Measurements from ENCODE around the gene EPHB4. TPM values are rescaled to one million over a fixed set of nuclear protein-coding genes. Genes with fewer than 3 reads are reported as not detected.

EPHB4 gene
- total RNA-seq, 2 donors from 2014 or later = 106 to 117 TPM

GRCh38 chr7:100781255-100781654 is 46.1 kb downstream of the EPHB4 start:
- Mint-ChIP-seq H3K9me3 (peaks cover 9% of the 10 kb centered on the region), H3K4me3 (no peak overlapping the region), H3K36me3 (ENCODE audit: low read depth) (no peaks in the 10 kb centered on the region), H3K27me3 (ENCODE audit: insufficient read depth) (peaks cover 3% of the 10 kb centered on the region), H3K27ac (no peak overlapping the region), H3K4me1 (no peaks in the 10 kb centered on the region)
- no peaks in the 10 kb centered on the region for H3K4me1 ChIP-seq (ENCODE audit: control insufficient read depth, insufficient read depth, low read length)
- 70 to 80% methylated on average over 7 of the region's 7 CpGs for WGBS, 2 experiments (ENCODE audit: insufficient coverage in 1 of 2, insufficient read length in 1 of 2)
- TF ChIP-seq CTCF (conservative IDR thresholded peaks at IDR 0.05) = peak; percentile 36
- H3K27me3 ChIP-seq (ENCODE audit: control insufficient read depth, insufficient read depth, low read length, poor library complexity, severe bottlenecking) = no peaks in the 10 kb centered on the region
- DNase-seq = no peak
- no peak overlapping the region for H3K27ac ChIP-seq (ENCODE audit: low read depth, low read length)
- no peaks in the 10 kb centered on the region for H3K9me3 ChIP-seq (ENCODE audit: control insufficient read depth, low read length)
- no peaks in the 10 kb centered on the region for H3K36me3 ChIP-seq (ENCODE audit: control insufficient read depth, insufficient read depth, low read length)
- H3K4me3 ChIP-seq (ENCODE audit: low read length) = no peak overlapping the region
- no peak overlapping the region for H3K9ac ChIP-seq (ENCODE audit: extremely low read depth, low read length, poor library complexity, severe bottlenecking)

GRCh38 chr7:100779359-100779758 is 48.0 kb downstream of the EPHB4 start:
- H3K4me3 Mint-ChIP-seq = no peak overlapping the region
- no peak for TF ChIP-seq CTCF (conservative IDR thresholded peaks at IDR 0.05)
- WGBS, 2 experiments (ENCODE audit: insufficient coverage in 1 of 2, insufficient read length in 1 of 2) = 88 to 97% methylated on average over 3 to 17 of the region's 17 CpGs

GRCh38 chr7:100778061-100778621 is 49.2 kb downstream of the EPHB4 start:
- Mint-ChIP-seq H3K4me3 (no peak overlapping the region), H3K27me3 (ENCODE audit: insufficient read depth) (peaks cover 6% of the 10 kb centered on the region), H3K27ac (no peak overlapping the region), H3K4me1 (no peaks in the 10 kb centered on the region), H3K36me3 (ENCODE audit: low read depth) (no peaks in the 10 kb centered on the region), H3K9me3 (no peaks in the 10 kb centered on the region)
- 91 to 92% methylated on average over 3 to 6 of the region's 6 CpGs for WGBS, 2 experiments (ENCODE audit: insufficient coverage in 1 of 2, insufficient read length in 1 of 2)
- Histone ChIP-seq H3K4me1 (ENCODE audit: control insufficient read depth, insufficient read depth, low read length) (no peaks in the 10 kb centered on the region), H3K9me3 (ENCODE audit: control insufficient read depth, low read length) (no peaks in the 10 kb centered on the region), H3K36me3 (ENCODE audit: control insufficient read depth, insufficient read depth, low read length) (no peaks in the 10 kb centered on the region), H3K27me3 (ENCODE audit: control insufficient read depth, insufficient read depth, low read length, poor library complexity, severe bottlenecking) (no peaks in the 10 kb centered on the region), H3K9ac (ENCODE audit: extremely low read depth, low read length, poor library complexity, severe bottlenecking) (no peak overlapping the region), H3K4me3 (ENCODE audit: low read length) (no peak overlapping the region), H3K27ac (ENCODE audit: low read depth, low read length) (no peak overlapping the region)
- TF ChIP-seq CTCF (conservative IDR thresholded peaks at IDR 0.05) = no peak
- DNase-seq = no peak

More at GRCh38 chr7:100779359-100779758, 48.0 kb downstream of the EPHB4 start:
- H3K4me1 Mint-ChIP-seq = no peaks in the 10 kb centered on the region
- no peaks in the 10 kb centered on the region for H3K36me3 Mint-ChIP-seq (ENCODE audit: low read depth)
- H3K9ac ChIP-seq (ENCODE audit: extremely low read depth, low read length, poor library complexity, severe bottlenecking) = no peak overlapping the region
- H3K27me3 ChIP-seq (ENCODE audit: control insufficient read depth, insufficient read depth, low read length, poor library complexity, severe bottlenecking) = no peaks in the 10 kb centered on the region
- peaks cover 6% of the 10 kb centered on the region for H3K9me3 Mint-ChIP-seq
- H3K27me3 Mint-ChIP-seq (ENCODE audit: insufficient read depth) = peaks cover 6% of the 10 kb centered on the region
- DNase-seq = no peak
- H3K27ac Mint-ChIP-seq = no peak overlapping the region
- H3K9me3 ChIP-seq (ENCODE audit: control insufficient read depth, low read length) = no peaks in the 10 kb centered on the region
- no peak overlapping the region for H3K4me3 ChIP-seq (ENCODE audit: low read length)
- no peaks in the 10 kb centered on the region for H3K36me3 ChIP-seq (ENCODE audit: control insufficient read depth, insufficient read depth, low read length)
- H3K4me1 ChIP-seq (ENCODE audit: control insufficient read depth, insufficient read depth, low read length) = no peaks in the 10 kb centered on the region
- H3K27ac ChIP-seq (ENCODE audit: low read depth, low read length) = no peak overlapping the region
